NCI-H2081 (cell line): ENCODE data around the gene OSBP.
A peak's percentile ranks its signal among the peaks of the same experiment; 100 is the strongest.
"Not testable (repeated sequence)": the region's sequence is repeated elsewhere in the genome, so short reads cannot be mapped to it uniquely, and the experiment has no call there.

Source experiments
- DNase-seq, 2 experiments: peaks; one replicate each; lab custom pipeline; 2025; lab: John Stamatoyannopoulos, UW

OSBP gene

GRCh38 chr11:59551659-59552521 is 63.7 kb downstream of the OSBP start:
- peak; percentile 42 to 56 for DNase-seq

DNA sequence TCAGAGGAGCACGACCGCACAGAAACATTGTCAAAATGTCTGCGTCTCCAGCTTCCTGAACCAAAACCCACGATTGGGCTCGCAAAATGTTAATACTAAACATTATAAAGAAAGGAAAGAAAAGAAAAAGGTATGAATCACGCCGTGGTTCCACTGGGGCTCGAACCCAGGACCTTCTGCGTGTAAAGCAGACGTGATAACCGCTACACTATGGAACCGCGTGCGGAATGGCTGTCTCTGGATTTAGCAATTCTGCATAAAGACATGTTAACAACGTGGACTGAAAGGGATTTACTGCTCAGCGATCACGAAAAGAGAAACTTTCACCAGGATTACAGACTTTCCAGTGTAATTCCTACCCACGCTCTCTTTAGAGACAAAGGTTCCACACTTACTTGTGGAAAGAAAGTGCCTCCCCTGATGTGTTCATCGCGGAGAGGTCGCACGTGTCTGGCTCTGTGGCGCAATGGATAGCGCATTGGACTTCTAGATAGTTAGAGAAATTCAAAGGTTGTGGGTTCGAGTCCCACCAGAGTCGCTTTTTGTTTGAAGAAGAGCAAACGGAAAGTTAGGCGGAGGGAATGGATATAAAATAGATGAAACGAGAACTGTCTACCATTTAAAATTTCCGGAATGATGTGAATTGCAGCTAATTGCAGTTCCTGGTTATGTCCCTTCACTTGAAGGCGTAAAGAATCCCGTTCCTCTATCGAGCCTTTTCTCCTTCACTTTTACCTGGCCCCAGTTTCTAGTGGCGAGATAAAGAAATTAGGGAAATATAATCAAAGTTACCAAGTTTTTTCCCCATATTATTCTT is 64.5 kb downstream of the OSBP start:
- peak; percentile 86 to 89 for DNase-seq

- DNase-seq: peak; percentile 92 to 95
Observed at GRCh38 chr11:59550368-59550841, 65.2 kb downstream of the OSBP start.

DNA sequence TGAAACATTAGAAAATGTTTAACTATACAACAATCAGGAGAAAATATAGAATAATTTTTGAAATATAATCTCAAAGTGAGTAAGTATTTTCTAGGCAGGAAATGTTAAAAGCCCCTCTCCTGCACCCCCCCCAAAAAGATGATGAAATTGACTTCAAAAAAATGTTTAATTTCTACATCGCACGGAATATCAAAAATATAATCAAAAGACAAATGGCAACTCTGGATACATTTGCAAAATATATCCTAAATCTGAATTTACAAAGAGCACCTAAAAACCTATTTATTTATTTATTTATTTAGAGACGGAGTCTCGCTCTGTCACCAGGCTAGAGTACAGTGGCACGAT is 67.3 kb downstream of the OSBP start:
- no peak for DNase-seq

DNA sequence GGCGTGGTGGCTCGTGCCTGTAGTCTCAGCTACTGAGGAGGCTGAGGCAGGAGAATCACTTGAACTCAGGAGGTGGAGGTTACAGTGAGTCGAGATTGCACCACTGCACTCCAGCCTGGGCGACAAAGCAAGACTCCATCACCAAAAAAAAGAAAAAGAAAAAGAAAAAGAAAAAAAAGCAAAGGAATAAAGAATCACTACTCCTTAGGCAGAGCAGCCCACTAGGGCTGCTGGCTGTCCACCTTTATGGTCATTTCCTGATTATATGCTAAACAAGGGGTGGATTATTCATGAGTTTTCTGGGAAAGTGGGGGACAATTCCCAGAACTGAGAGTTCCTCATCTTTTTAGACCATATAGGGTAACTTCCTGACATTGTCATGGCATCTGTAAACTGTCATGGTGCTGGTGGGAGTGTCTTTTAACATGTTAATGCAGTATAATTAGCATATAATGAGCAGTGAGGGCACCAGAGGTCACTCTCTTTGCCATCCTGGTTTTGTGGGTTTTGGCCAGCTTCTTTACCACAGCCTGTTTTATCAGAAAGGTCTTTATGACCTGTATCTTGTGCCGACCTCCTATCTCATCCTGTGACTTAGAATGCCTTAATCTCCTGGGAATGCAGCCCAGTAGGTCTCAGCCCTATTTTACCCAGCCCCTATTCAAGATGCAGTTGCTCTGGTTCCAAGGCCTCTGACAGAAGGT is 67.8 kb downstream of the OSBP start:
- DNase-seq: not testable (repeated sequence)

DNA sequence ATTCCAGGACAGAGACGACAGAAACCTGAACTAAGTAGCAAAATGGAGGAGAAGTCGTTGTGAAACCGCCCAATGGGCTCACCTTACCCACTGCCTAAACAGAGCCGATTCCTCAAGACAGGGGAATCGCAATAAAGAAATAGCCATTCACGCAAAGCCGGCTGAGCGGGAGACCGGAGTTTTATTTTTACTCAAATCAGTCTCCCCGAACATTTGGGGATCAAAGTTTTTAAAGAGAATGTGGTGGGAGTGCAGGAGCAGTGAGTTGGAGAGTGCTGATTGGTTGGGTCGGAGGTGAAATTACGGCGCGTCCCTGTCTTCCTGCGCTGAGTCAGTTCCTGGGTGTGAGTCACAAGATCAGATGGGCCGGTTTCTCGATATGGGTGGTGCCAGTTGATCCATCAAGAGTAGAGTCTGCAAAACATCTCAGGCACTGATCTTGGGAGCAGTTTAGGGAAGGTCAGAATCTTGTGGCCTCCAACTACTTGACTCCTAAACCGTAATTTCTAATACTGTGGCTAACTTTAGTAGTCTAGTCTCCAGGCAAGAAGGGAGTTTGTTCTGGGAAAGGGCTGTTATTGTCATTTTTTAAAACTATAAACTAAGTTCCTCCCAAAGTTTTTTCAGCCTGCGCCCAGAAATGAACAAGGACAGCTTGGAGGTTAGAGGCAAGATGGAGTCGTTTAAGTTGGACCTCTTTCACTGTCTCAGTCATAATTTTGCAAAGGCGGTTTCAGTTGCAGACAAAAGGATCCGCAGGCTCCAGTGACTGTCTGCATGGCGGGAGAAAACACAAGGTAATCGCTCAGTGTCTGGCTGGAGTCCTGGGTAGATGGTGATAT is 70.2 kb downstream of the OSBP start:
- DNase-seq: no peak

GRCh38 chr11:59544869-59545178 is 70.8 kb downstream of the OSBP start:
- no peak for DNase-seq

GRCh38 chr11:59543713-59544112 is 71.9 kb downstream of the OSBP start:
- not testable (repeated sequence) for DNase-seq

- DNase-seq: no peak
Observed at GRCh38 chr11:59542142-59542810, 73.3 kb downstream of the OSBP start.

GRCh38 chr11:59534676-59535075 is 80.9 kb downstream of the OSBP start:
- no peak for DNase-seq

DNA sequence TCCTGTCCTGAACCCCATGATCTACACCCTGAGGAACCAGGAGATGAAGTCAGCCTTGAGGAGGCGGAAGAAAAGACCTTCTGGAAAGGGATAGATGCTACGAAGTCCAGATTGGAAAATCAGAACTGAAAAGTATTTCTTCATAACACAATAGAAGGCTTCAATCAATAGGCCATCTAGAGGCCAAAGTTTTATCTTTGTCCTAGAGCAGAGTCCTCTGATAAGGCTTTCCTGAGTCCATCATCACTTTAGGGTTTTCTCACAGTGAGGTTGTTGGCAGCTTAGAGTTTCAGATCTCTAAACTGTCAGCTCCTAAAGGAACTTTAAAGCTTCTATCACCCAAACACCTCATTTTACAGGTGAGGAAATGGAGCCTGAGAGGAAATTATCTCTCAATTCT is 83.0 kb downstream of the OSBP start:
- no peak for DNase-seq

DNA sequence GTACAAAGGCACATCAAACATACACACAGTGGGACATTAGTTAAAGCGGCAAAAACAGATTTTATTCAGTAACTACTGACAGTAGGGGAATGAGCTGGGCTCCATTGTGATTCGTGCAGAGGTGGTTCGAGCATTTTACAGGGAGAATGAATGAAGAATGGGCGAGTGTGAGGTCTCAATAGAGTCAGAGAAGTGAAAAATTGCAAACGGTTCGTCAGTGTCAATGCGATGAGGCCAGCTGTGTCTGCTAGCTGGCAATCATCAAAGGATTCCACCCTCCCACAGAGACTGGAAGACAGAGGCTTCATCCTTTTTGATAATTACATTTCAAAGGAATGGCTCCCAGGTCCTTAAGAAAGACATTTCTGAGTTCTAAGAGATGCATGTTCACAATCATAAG is 86.9 kb downstream of the OSBP start:
- no peak for DNase-seq
